Measurements from ENCODE around the gene ARID1A. TPM values are rescaled to one million over a fixed set of nuclear protein-coding genes. Genes with fewer than 3 reads are reported as not detected.

ARID1A gene
- total and polyA plus RNA-seq, 9 of the 15 experiments (the other 6 are each of a cell fraction or from before 2014, with no cell fraction given), result 8.3 to 88.3 (median 22.5) TPM

DNA sequence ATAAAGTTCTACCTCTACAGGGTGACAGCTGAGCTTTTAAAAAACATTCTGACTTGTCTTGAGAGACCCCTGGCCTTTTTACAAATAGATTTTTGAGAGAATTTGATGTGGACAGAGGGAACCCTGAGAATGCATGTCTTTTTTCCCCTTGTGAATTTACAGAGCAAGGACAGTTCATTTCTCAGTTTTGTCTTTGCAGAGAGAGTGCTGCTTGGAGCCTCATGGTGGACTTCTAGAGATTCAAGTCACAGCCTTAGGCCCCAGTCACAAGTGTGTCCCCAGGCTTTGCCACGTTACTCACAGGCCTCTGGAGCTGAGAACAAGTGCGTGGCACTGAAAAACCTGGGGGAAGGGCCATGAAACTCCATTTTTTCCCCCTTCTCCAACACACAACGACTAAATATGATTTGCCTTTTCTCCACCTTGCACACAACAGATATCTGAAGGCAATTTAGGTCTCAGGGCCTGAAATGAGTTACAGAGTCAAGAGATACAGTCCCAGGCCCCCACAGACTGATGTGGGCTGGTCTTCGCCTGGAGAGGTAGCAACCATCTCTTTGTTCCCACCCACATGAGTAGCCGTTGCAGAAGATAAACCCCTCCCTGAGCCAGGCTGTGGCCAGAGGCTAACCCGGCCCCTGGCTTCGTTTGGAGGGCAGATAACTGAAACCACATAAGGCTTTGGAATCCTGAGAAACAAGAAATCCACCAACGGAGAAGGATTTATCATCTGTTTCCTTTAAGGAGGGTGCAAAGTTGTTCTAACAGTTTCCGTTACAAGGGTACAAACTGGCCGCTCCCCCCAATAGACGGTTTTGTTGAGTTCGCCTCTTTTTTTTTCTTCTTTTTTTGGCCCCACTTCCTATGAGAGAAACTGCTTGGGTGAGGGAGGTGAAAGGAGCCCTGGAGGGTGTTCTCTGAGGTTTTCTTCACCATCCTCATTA lies 90.9 kb downstream of the ARID1A start (continued):
- TF ChIP-seq, protein P1, sequence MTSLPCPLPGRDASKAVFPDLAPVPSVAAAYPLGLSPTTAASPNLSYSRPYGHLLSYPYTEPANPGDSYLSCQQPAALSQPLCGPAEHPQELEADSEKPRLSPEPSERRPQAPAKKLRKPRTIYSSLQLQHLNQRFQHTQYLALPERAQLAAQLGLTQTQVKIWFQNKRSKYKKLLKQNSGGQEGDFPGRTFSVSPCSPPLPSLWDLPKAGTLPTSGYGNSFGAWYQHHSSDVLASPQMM (CRISPR knock-in tag; IDR thresholded peaks at IDR 0.05), result no peak
- TF ChIP-seq THRAP3 (IDR thresholded peaks at IDR 0.05; ENCODE audit: borderline replicate concordance) (peak; percentile 59; the same call in 1 of the 2 replicates), MECOM (CRISPR knock-in tag; IDR thresholded peaks at IDR 0.05) (no peak), ETV1 (tag; conservative IDR thresholded peaks at IDR 0.05; ENCODE audit: low read depth) (no peak), RFX7 (CRISPR knock-in tag; IDR thresholded peaks at IDR 0.05) (0 out of 2 replicates have a peak, but pooled peaks have one; percentile 54), ESRRB (CRISPR knock-in tag; IDR thresholded peaks at IDR 0.05; ENCODE audit: borderline replicate concordance) (no peak), HDGF (IDR thresholded peaks at IDR 0.05) (no peak), ZNF655 (CRISPR knock-in tag; IDR thresholded peaks at IDR 0.05) (no peak), HINFP (tag; conservative IDR thresholded peaks at IDR 0.05; ENCODE audit: low read depth) (no peak), BCLAF1 (IDR thresholded peaks at IDR 0.05; ENCODE audit: borderline replicate concordance in 1 of 2, control insufficient read depth in 1 of 2, low read depth in 2 of 2, low read length in 1 of 2) (0 out of 4 replicates have a peak, but pooled peaks of 1 of the 2 experiments have one; percentile 79), PHB2 (IDR thresholded peaks at IDR 0.05; ENCODE audit: low read depth) (no peak), ZNF77 (CRISPR knock-in tag; IDR thresholded peaks at IDR 0.05) (no peak), HIVEP1 (CRISPR knock-in tag; IDR thresholded peaks at IDR 0.05) (peak; percentile 76; the same call in 1 of the 2 replicates), CSDE1 (IDR thresholded peaks at IDR 0.05) (0 out of 4 replicates have a peak, but pooled peaks of 1 of the 2 experiments have one; percentile 26), ETV6 (IDR thresholded peaks at IDR 0.05; ENCODE audit: borderline replicate concordance in 1 of 2, low read depth in 2 of 2, low read length in 1 of 2) (peak; percentile 65 to 77; a peak in 1 of 4 replicates), ETV6 (CRISPR knock-in tag; IDR thresholded peaks at IDR 0.05; ENCODE audit: borderline replicate concordance) (no peak), SUPT5H (IDR thresholded peaks at IDR 0.05) (peak; percentile 87), NUFIP1 (IDR thresholded peaks at IDR 0.05; ENCODE audit: partially characterized antibody) (no peak), ZNF174 (CRISPR knock-in tag; IDR thresholded peaks at IDR 0.05) (no peak)

Data from K562 (cell line).